Right renal pelvis (tissue), 4 donors: ENCODE data around the gene PRMT5. TPM values are rescaled to one million over a fixed set of nuclear protein-coding genes. Genes with fewer than 3 reads are reported as not detected.
"Not testable (repeated sequence)": the region's sequence is repeated elsewhere in the genome, so short reads cannot be mapped to it uniquely, and the experiment has no call there.

Source experiments
- DNase-seq, 4 donors: peaks; one replicate each; pipeline ENCODE4 v3.0.0-alpha.2; 2013; ENCODE audit warnings: low read depth in 4 of 4, low spot score in 3 of 4, missing footprints in 1 of 4
- polyA plus RNA-seq, 4 donors: library from polyadenylated mRNA; unstranded; fragments of 120-200 nt; gene quantifications; one replicate each; pipeline ENCODE4 v1.2.1, GENCODE V29; 2013; ENCODE audit not compliant: insufficient read length in 4 of 4

The PRMT5 gene
- polyA plus RNA-seq, 4 donors = 134 to 151 (median 144) TPM

DNA sequence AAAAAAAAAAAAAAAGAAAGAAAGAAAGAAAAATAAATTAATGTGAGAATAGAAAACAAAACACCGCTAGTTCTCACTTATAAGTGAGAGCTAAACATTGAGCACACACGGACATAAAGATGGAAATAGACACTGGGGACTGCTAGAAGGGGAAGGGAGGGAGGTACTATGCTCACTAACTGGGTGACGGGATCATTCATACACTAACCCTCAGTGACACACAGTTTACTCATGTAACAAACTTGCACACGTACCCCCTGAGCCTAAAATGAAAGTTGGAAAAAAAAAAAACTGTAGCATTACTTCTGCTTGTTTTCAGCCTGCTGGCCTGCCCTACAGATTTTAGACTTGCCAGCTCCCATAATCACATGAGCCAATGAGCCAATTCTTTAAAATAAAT is 10.5 kb upstream of the PRMT5 start:
- DNase-seq = no peak

DNA sequence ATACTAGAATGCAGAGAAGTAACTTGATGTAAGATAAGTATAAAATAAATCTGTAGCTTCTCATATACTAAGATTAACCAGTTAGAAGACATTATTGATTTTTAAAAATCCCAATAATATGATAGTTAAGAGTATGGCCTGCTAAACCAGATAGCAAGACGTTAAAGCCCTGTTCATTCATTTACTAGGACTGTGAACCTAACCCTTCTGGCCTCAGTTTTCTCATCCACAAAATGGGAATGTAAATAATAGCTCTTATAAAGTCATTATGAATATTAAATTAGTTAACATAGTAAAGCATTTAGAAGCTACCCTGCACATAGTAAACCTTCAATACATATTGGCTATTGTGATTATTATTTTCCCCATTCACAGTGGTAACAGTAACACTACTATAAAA is 6.0 kb upstream of the PRMT5 start:
- no peak for DNase-seq

DNA sequence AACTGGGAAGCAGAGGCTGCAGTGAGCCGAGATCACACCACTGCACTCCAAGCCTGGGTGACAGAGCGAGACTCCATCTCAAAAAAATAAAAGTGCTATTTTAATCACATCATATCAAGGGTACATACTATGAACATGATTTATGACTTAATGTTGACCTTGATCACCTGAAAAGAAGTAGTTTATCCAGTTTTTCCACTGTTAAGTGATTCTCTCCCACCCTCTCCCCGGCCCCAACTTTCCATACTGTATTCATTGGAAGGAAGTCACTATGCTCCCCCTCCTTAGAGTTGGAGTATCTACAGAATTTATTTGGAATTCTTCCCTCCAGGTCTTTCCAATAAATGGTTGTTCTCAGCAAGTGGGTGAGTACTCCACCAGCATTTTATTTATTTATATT is 3.0 kb upstream of the PRMT5 start:
- DNase-seq = no peak

DNA sequence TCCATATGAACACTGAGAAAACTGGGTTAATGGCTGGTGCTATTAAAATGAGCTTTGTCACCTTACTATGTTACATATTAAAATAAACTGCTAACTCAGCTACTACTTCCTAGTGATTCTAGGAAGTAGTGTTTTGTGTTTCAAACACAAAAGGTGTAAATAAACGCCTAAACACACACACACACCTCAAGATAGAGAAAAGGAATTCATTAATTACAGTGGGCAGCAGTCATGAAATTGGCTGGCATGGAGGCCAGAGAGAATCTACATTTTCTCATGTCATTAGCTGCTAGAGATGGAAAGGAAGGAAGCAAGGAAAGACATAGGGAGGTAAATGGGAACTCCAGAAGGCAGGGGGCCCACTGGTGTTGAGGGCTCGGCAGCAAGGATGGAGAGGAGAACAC is 787 bp upstream of the PRMT5 start:
- no peak for DNase-seq

DNA sequence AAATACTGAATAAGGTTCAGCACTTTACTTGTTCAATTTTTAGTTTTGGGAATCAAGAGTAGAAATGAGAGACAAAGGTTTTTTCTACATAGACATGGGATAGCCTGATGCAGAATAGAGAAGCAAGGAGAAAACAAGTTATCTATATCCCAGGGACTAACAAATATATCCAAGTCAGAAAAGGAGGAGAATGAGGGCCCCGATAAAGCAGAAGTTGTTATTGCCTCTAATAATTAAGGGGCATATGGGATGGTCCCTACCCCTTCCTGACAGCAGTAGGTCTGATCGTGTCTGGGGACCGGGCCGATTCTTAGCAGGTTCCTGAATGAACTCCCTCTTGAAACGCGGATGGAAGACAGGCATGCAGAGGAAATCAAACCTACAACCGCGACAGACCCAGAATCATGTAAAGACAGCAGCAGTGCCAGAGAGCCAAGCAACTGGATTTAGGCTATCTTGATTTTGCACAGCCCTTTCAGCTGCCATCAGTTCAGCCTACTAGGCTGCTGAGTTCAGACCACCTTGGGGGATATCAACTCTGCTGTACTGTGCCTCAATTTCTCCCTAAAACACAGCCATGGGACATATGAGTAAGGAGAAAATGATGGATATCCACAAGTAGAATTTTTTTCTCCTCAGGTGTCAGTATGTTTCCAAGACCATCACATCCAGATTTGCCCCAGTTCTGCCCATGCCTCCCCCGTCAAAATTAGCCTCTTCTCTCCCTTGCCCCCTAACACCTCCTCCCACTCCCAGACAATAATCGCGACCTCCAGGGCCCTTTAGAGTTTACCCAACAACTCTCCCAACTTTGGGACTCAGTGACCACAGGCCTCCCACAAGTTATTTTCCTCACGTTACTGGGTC is 706 bp downstream of the PRMT5 start:
- DNase-seq = no peak

DNA sequence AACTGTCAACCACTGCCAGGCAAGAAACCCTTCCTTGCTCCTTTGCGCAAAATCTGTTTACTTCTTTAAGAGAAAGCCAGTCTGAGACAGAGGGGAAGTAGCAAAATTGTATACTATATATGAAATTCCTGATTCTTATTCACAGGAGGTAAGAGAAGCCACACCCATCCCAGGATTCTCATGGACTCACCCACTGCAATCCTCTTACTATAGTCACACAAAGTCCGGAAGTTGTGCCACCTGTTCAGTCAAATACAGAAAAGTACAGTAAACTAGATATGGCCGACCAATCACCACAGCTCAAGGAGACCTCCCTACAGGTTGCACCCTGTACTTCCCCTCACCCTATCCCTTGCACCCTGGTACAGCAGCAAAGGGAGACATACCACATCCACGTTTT is 2.9 kb downstream of the PRMT5 start:
- DNase-seq = no peak

DNA sequence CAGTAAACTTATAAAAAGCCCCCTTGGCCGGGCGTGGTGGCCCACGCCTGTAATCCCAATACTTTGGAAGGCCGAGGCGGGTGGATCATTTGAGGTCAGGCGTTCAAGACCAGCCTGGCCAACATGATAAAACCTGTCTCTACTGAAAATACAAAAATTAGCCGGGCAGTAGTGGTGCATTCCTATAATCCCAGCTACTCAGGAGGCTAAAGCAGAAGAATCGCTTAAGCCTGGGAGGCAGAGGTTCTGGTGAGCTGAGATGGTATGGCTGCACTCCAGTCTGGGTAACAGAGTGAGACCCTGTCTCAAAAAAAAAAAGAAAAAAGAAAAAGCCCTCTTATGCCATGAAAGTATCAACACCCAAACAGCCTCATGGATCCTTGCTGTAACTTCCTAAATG is 3.7 kb downstream of the PRMT5 start:
- DNase-seq = no peak

DNA sequence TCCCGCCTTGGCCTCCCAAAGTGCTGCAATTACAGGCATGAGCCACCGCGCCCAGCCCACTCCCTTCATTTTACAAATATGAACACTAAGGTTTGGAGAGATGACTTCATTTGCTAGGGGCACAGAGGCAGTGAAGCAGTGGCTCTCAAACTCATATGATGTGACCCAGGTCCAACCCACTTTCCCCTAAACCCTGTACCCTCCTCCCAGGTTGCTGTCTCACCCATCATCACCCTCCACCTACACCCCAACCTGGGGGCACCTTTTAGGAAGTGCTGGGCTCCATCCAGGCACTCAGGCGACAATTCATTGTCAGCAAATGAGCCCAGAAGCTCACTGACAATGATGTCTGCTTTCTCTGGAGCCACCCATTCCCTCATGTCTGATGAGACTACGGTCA is 5.4 kb downstream of the PRMT5 start:
- no peak for DNase-seq

DNA sequence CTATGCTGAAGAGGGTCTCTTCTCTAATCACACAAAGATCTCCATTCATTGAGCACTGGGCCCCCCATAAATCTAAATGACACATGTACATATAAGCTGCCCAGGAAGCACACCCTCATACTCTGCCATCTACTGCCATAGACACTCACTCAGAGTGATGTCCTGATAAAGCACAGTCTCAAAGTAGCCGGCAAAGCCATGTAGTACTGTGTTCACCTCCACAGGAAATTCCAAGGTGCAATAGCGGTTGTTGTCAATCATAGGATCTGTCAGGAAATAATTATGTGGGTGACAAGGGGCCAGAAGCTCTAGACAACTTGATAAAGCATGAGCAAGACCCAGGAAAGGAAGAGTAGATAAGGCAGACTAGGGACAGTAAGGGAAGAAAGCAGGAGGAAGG is 6.9 kb downstream of the PRMT5 start:
- no peak for DNase-seq

DNA sequence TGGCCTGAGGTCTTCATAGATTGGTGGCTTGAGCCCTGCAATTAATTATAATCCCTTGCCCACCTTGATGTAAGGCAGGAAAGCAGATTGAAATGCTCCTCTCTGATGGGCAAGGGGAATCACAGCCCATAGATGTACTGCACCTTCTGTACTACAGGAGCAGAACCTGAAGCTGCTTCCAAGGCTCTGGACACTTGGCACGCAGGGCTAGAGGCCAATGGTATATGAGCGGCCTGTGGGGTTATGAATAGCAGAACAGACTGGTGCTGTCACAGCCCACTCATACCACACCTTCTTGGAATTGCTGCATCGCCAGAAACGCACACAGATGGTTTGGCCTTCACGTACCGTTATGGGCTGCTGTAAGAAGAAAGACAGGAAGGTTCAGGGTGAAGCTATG is 8.5 kb downstream of the PRMT5 start:
- no peak for DNase-seq

DNA sequence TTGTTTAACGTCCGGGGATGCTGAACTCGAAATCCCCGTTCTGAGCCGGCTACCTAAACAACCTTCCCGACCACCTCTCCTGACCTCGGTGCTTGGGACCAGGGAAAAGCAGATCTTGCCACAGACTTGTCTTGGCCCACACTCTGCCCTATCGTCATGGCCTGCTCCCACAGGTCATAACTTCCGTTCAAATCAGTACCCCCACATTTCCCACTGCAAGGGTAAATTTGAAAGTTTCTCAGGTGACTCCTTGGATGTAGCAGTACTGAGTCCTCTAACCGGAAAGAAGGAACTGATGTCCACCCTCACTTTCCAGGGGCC is 9.6 kb downstream of the PRMT5 start:
- DNase-seq = no peak

DNA sequence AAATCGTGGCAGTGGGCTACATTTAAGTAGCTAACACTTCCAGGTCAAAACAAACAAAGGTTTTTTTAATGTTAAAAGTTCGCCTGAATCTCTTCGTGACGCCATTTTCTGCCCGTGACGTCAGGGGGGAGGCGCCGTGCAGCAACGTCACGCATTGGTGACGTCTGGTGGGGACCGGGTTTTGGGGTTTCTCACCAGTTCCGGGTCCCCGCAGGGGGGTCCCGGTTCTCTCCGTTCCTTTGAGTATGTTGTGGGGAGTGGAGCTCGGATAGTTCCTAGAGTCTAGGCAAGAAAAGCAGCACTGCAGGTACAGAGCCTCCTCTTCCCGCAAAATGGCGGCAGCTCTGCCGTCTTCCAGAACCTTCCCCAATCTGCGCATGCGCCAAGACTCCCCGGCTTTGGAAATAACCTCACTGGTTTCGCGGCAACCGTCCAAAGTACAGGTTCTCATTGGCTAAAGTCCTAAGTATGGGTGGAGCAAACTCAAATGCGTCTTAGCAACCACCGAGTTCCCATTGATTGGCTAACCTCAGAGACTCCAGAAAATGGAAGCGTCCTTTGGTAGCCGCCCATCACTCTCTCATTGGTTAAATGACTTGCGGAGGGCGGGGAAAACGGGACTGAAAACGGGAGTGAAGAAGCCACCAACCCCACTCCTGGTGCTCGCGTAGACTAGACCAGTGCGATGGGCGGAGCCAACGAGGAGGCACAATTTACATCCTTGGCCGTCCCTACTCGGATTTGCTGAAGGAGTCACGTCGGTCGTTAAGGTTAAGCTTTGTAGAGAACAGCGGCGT is 10.2 kb downstream of the PRMT5 start, which contains the start of gene RBM23:
Gene RBM23 (minus strand): TSS at position 346 of the 797 bp plus-strand sequence.
- DNase-seq = peak; percentile 100

DNA sequence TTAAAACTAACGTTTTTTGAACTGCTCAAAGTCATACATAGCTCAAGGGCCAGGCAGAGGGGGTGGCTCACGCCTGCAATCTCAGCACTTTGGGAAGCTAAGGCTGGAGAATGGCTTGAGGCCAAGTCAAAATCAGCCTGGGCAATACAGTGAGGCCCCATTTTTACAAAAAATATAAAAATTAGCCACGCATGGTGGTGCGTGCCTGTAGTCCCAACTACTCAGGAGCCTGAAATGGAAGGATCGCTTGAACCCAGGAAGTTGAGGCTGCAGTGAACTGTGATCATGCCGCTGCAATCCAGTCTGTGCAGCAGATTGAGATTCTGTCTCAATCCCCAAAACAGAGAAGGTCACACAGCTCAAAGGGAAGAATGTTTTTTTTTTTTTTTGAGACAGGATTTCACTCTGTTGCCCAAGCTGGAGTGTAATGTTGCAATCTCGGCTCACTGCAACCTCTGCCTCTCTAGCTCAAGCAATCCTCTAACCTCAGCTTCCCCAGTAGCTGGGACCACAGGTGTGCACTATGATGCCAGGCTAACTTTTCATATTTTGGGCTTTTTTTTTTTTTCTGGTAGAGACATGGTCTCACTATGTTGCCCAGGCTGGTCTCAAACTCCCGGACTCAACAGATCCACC is 13.2 kb downstream of the PRMT5 start:
- no peak for DNase-seq

DNA sequence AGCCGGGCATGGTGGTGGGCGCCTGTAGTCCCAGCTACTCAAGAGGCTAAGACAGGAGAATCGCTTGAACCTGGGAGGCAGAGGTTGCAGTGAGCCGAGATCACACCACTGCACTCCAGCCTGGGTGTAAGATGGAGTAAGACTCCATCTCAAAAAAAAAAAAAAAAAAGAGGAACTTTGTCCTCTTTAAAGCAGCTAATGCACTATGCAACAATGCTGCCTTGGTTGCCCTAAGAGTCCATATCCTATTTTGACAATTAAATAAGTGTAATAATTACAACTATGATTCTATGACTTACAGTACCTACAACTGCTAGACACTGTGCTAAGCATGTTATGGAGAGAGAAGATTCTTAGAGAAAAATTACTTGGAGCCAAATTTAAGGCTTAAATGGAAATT is 14.3 kb downstream of the PRMT5 start:
- DNase-seq = not testable (repeated sequence)

DNA sequence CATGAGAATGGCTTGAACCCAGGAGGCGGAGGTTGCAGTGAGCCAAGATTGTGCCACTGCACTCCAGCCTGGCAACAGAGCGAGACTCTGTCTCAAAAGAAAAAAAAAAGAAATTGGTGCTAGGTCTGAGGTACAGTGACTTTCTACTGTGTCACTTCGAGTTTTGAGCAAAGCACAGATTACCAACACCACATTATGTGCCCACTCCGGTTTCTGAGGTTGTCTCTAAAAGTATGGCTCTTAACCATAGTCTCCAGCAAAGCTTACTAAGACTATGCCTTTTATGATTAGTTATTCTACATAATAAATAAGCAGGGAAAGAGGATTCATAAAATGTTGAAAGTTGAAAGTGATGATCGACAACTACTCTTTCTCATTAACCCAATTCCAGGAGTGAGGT is 18.3 kb downstream of the PRMT5 start:
- DNase-seq = no peak

DNA sequence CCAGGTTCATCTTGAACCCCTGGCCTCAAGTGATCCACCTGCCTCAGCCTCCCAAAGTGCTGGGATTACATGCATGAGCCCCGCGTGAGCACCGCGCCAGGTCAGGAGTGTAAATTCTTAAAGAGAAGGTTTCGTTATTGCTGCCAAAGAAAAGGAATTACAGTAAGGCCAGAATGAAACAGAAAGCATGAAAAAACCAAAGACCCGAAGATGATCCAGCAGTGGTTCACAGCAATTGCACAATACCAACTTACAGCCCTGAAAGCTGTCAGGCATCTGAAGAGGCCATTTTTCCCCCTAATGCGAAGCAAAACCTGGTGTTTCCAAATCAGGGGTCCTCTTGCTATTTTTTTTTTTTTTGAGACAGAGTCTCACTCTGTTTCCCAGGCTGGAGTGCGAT is 20.6 kb downstream of the PRMT5 start:
- DNase-seq = no peak

DNA sequence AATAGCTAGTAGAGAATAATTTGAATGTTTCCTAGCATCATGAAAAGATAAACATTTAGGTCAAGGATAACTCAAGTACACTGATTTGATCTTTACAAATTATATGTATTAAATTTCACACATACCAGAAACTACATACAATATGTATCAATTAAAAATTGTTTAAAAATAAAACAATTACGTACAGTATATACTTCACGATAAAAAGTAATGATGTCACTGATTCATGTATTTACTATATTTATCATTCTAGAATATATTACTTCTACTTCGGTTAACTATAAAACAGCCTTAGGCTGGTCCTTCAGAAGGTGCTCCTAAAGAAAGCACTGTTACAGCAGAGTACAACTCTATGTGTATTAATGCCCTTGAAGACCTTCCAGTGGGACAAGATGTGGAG is 21.7 kb downstream of the PRMT5 start:
- DNase-seq = no peak

DNA sequence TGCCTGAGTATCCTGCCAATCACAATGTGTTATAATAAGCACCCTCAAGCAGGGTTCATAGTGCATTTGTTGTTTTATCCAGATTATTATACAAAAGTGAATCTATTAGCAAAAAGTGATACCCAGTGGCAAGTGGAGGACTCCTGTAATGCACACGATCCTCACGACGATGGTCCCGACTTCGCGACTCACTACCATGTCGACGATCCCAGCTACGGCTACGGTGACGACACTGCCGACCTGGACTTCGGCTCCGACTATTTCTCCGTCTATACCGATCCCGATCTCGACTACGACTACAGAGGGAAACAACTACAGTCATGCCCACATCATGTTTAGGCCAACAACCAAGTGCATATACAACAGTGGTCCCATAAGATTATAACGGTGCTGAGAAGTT is 23.1 kb downstream of the PRMT5 start:
- DNase-seq = no peak

DNA sequence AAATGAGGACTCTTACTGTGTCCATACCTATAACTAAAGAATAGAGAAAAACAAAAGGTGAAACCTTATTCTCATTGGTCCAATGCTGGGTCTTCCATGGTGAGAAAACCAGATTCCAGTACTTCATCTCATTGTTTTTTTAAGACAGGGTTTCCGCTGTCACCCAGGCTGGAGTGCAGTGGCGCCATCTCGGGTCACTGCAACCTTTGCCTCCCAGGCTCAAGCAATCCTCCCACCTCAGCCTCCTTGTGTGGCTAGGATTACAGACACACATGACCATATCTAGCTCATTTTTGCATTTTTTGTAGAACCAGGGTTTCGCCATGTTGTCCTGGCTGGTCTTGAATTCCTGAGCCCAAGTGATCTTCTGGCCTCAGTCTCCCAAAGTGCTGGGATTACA is 23.5 kb downstream of the PRMT5 start:
- DNase-seq = no peak

DNA sequence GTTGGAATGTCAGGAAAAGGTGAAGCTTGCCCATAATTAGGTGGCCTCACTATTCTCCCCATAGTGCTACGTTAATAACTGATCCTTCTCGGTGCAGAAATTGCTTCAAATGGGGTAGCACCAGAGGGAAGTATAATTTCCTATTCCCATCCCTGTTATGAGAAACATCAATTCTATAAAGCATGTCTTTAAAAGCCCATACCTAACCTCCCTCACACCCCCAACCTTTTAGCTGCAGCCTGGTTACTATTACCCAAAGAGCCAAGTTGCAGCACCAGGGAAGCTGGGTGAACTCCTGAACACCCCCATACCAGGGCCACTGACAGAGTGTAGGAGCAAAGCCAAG is 25.5 kb downstream of the PRMT5 start:
- no peak for DNase-seq

DNA sequence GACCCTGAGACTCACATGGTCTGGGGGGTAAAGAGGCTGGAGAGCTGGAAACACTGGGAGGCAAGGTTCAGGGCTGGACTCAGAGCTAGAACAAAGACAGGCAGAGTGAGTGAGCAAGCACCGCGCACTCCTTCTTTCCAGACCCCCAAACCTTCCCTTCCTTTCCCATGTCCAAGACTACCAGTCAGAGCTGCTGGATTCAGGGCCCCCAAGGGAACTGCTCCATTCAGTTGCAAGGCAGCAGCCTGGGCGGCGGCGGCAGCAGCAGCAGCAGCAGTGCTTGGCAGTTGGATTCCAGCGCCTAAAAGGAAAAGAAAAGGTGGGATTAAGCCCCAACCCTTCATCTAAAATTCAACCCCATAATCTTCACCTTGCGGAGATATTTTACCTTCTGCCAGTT is 27.4 kb downstream of the PRMT5 start:
- DNase-seq = no peak
